PFSK-1 (cell line): ENCODE measurements around the gene SEC14L1.

Experiments used
- FOXP2 ChIP-seq: optimal IDR thresholded peaks from 2 replicates; pipeline ENCODE3; 2011; ENCODE audit warnings: borderline replicate concordance, control low read depth, inconsistent platforms; ENCODE audit not compliant: insufficient read depth; ENCODE audit errors: extremely low read length, extremely low read depth
- POLR2AphosphoS5 ChIP-seq: IDR thresholded peaks from 2 replicates; pipeline ENCODE4 v1.6.1; 2012; ENCODE audit warnings: low read depth, mild to moderate bottlenecking, control low read depth, low read length, moderate library complexity
- SIN3A ChIP-seq: IDR thresholded peaks from 2 replicates; pipeline ENCODE4 v1.6.1; 2012; ENCODE audit warnings: mild to moderate bottlenecking, low read length, moderate library complexity, borderline replicate concordance; ENCODE audit not compliant: insufficient read depth
- TAF1 ChIP-seq: IDR thresholded peaks from 2 replicates; pipeline ENCODE4 v1.6.1; 2012; ENCODE audit warnings: low read length, control low read depth, borderline replicate concordance; ENCODE audit not compliant: insufficient read depth
- TF ChIP-seq, protein P1 (sequence below), 2 experiments: IDR thresholded peaks; 2 replicates each; pipeline versions ENCODE4 v1.6.1 to v1.8.0; 2011 to 2012; ENCODE audit warnings: low read depth in 2 of 2, low read length in 2 of 2, control low read depth in 1 of 2, inconsistent platforms in 1 of 2, mild to moderate bottlenecking in 1 of 2, moderate library complexity in 1 of 2; ENCODE audit not compliant: insufficient read depth in 1 of 2

Gene SEC14L1

DNA sequence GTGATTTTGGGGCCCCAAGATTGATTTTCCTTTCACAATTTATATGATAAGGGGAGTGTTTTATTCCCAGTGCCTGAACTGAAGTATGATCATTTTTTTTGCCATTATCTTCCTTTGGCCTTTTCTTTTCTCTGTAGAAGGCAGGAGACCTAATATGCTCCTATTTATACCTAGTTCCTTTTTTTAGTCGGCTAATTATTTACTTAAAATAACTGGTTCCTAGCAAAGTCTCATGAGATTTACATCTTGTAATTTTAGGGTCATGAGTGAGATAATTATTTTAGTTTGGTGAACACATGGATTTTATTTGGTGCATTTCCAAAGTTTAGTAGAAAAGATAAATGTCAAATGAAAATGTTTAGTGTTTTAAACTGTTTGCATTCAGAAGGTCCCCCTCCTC lies 24.8 kb downstream of the SEC14L1 start:
- TF ChIP-seq SIN3A (no peak), FOXP2 (no peak), TAF1 (no peak), POLR2AphosphoS5 (no peak)
- TF ChIP-seq, protein P1, sequence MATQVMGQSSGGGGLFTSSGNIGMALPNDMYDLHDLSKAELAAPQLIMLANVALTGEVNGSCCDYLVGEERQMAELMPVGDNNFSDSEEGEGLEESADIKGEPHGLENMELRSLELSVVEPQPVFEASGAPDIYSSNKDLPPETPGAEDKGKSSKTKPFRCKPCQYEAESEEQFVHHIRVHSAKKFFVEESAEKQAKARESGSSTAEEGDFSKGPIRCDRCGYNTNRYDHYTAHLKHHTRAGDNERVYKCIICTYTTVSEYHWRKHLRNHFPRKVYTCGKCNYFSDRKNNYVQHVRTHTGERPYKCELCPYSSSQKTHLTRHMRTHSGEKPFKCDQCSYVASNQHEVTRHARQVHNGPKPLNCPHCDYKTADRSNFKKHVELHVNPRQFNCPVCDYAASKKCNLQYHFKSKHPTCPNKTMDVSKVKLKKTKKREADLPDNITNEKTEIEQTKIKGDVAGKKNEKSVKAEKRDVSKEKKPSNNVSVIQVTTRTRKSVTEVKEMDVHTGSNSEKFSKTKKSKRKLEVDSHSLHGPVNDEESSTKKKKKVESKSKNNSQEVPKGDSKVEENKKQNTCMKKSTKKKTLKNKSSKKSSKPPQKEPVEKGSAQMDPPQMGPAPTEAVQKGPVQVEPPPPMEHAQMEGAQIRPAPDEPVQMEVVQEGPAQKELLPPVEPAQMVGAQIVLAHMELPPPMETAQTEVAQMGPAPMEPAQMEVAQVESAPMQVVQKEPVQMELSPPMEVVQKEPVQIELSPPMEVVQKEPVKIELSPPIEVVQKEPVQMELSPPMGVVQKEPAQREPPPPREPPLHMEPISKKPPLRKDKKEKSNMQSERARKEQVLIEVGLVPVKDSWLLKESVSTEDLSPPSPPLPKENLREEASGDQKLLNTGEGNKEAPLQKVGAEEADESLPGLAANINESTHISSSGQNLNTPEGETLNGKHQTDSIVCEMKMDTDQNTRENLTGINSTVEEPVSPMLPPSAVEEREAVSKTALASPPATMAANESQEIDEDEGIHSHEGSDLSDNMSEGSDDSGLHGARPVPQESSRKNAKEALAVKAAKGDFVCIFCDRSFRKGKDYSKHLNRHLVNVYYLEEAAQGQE (IDR thresholded peaks at IDR 0.05; ENCODE audit: insufficient read depth in 1 of 2, low read depth in 2 of 2, low read length in 2 of 2) = no peak

DNA sequence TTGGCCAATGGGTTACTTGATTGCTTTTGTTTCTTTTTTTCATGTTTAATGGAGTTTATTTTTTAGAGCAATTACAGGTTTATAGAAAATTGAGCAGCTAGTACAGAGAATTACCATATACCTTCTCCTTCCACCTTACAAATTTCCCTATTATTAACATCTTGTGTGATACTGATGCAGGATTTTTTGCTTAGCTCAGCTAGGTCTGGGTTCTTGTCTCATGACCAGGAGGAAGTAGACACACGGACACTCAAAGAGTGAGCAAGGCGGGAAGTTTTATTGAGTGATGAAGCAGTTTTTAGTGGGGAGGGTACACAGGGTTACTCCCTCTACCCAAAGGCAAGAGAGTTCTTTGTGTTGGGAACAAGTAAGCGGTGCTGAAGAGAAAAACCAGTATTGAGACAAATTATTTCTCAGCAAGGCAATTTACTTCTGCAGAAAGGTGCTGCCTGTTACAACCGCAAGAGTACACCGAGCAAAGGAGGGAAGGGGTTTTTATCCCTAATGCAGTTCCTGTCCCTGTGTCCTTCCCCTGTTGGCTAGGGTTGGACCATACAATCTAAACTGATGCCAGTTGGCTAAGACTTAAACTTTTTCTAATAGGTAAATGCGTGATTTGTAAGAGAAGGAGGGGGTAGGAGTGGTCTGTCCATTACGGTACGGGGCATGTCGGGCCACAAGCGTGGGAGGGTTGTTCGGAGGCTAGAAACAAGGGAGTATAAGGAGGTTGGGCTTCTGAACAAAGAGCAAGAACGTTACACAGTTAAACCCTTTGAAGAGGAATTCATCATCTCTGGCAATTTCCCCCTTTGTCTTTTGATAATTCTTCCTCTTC lies 26.9 kb downstream of the SEC14L1 start:
- TF ChIP-seq, protein P1 (IDR thresholded peaks at IDR 0.05; ENCODE audit: insufficient read depth in 1 of 2, low read depth in 2 of 2, low read length in 2 of 2) = no peak
- TF ChIP-seq SIN3A (no peak), POLR2AphosphoS5 (no peak), TAF1 (no peak), FOXP2 (no peak)

DNA sequence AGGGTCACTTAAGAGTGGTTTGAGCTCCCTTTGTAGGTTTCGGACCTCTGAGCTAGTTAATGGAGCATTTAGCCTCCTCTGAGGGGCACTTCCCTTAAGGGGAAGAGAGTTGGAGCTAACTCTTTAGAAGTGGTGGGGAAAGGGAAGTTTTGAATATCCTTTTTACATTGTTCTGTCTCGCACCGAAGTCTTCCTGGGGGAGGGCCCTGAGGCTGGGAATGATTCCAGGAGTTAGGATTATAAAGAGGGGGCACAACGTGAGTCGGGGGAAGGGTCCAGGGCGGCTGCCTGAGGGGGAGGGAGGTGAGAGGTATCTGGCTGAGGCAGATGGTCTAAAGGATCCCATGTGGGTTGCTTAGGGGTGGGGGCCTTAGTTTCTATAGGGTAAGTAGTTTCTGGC lies 32.3 kb downstream of the SEC14L1 start:
- TF ChIP-seq SIN3A (no peak), TAF1 (no peak), POLR2AphosphoS5 (no peak)
- TF ChIP-seq, protein P1 (IDR thresholded peaks at IDR 0.05; ENCODE audit: insufficient read depth in 1 of 2, low read depth in 2 of 2, low read length in 2 of 2) = no peak

DNA sequence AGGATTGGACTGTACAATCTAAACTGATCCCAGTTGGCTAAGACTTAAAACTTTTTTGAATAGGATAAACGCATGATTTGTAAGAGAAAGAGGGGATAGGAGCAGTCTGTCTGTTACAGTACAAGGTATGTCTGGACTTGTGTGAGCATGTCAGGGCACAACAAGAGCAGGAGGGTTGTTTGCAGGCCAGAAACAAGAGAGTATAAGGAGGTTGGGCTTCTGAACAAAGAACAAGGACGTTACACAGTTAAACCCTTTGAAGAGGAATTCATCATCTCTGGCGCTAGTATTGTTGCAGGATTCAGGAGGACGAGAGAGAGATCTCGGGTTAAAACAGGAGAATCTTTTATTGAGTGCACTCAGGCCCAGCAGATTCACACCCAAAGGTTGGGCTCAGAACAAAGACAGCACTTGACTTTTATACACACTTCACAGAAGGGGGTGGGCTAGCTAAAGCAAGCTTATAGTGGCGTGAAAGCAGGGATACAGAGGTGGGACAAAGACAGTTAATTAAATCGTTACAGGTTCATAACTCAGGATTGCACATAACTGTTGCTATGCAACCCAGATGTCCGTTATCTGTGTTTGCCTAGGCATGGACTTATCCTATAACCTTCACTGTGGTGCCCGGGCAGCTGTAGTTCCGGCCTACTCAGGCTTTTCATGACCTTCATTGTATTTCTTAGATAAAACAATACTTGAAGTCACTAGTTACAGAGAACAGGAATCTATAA lies 34.3 kb downstream of the SEC14L1 start:
- TF ChIP-seq, protein P1 (IDR thresholded peaks at IDR 0.05; ENCODE audit: insufficient read depth in 1 of 2, low read depth in 2 of 2, low read length in 2 of 2) = no peak
- no peak for TF ChIP-seq FOXP2
- no peak for TF ChIP-seq POLR2AphosphoS5
